GM19025 (cell line): ENCODE results near the gene LENEP.
A peak's percentile ranks its signal among the peaks of the same experiment; 100 is the strongest.

Source experiments
- ATAC-seq: cut with Tn5 transposase; IDR thresholded peaks from one replicate; pipeline ENCODE4 v1.9.1; 2021; ENCODE audit warnings: mild to moderate bottlenecking, low read depth, moderate library complexity; ENCODE audit not compliant: unreplicated experiment

LENEP gene

GRCh38 chr1:154993572-154994268 lies at the start of gene LENEP:
LENEP (plus strand) TSS chr1:154993586; CDS start chr1:154993608, 22 bp downstream.
- no peak for ATAC-seq

- ATAC-seq: no peak
Observed at GRCh38 chr1:154943649-154944400, 49.6 kb upstream of the LENEP start.

GRCh38 chr1:154944401-154945159 lies 48.8 kb upstream of the LENEP start:
- no peak for ATAC-seq

GRCh38 chr1:154945160-154945961 lies 48.0 kb upstream of the LENEP start:
- no peak for ATAC-seq

GRCh38 chr1:154945962-154946850 lies 47.2 kb upstream of the LENEP start:
- no peak for ATAC-seq

GRCh38 chr1:154948079-154948478 lies 45.3 kb upstream of the LENEP start:
- no peak for ATAC-seq

GRCh38 chr1:154951901-154952657 lies 41.3 kb upstream of the LENEP start:
- no peak for ATAC-seq

- no peak for ATAC-seq
Observed at GRCh38 chr1:154952664-154953063, 40.7 kb upstream of the LENEP start.

GRCh38 chr1:154953611-154954038 lies 39.8 kb upstream of the LENEP start:
- ATAC-seq: no peak

GRCh38 chr1:154954541-154954940 lies 38.8 kb upstream of the LENEP start:
- ATAC-seq: no peak

- ATAC-seq: peak; percentile 54
Observed at GRCh38 chr1:154955039-154955717, 38.2 kb upstream of the LENEP start.

GRCh38 chr1:154955718-154956543 lies 37.5 kb upstream of the LENEP start, which contains the start of gene PBXIP1:
PBXIP1 (minus strand) TSS chr1:154956099; CDS start chr1:154953721, 2,378 bp downstream.
- peak; percentile 53 for ATAC-seq

- no peak for ATAC-seq
Observed at GRCh38 chr1:154956544-154956941, 36.8 kb upstream of the LENEP start.

GRCh38 chr1:154957091-154957657 lies 36.2 kb upstream of the LENEP start:
- no peak for ATAC-seq

- ATAC-seq: no peak
Observed at GRCh38 chr1:154958036-154958435, 35.4 kb upstream of the LENEP start.

- no peak for ATAC-seq
Observed at GRCh38 chr1:154958681-154959425, 34.5 kb upstream of the LENEP start.
